ENCODE data around the gene CHAF1A. TPM values are rescaled to one million over a fixed set of nuclear protein-coding genes. Genes with fewer than 3 reads are reported as not detected.
A peak's percentile ranks its signal among the peaks of the same experiment; 100 is the strongest.

CHAF1A gene
- total and polyA plus RNA-seq, 5 donors from 2014 or later = 2.6 to 28.9 (median 4.1) TPM

DNA sequence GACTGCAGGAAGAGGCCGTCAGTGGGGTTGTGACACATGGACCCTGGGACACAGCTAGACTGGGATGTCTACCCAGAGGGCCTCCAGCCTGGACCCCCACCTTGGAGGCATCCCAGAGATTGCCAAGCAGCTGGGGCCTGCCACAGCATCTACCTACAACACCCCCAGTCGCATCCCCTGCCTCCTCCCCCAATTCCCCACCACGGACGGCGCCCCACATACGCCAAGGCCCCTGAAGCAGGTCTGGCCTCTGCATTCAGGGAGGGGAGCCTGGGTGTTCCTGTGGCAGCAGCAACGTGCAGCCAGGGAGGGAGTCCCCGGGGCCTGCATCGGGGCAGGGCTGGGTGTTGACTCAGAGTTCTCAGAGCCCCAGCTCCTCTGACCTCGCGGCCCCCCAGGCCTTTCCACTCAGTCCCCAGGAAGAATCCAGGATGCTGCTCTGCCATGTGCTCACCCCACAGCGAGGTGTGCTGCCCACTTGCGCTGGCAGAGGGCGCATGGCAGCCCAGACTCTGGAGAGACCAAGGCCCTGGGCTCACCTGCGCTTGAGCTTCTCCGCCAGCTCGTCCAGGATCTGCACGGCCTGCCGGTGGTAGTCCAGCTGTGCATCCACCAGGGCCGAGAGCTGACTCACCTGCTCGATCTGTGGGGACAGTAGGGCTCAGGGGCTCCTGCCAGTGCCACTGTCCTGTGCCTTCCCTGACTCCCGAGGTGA lies 39.5 kb upstream of the CHAF1A start:
- H3K4me1 ChIP-seq (ENCODE audit: control insufficient read depth, insufficient read depth, low read length, poor library complexity, severe bottlenecking) = peaks cover 3% of the 10 kb centered on the region
- no peak overlapping the region for H3K4me3 Mint-ChIP-seq
- no peaks in the 10 kb centered on the region for H3K27me3 Mint-ChIP-seq
- H3K9me3 Mint-ChIP-seq = no peaks in the 10 kb centered on the region
- no peak overlapping the region for H3K27ac Mint-ChIP-seq
- H3K36me3 Mint-ChIP-seq = peaks cover 6% of the 10 kb centered on the region
- DNase-seq = no peak
- no peak overlapping the region for H3K27ac ChIP-seq (ENCODE audit: insufficient read depth, low read length, poor library complexity, severe bottlenecking)
- H3K27me3 ChIP-seq (ENCODE audit: control insufficient read depth, insufficient read depth, low read length) = no peaks in the 10 kb centered on the region
- no peak overlapping the region for H3K4me3 ChIP-seq (ENCODE audit: low read depth, low read length)
- H3K36me3 ChIP-seq (ENCODE audit: control insufficient read depth, insufficient read depth, low read length) = peaks cover 50% of the 10 kb centered on the region
- ATAC-seq (ENCODE audit: low read depth in 2 of 2) = no peak
- no peaks in the 10 kb centered on the region for H3K9me3 ChIP-seq (ENCODE audit: control insufficient read depth in 2 of 2, low read length in 2 of 2)
- H3K4me1 Mint-ChIP-seq = peaks cover 0 to 10% (median 0%) of the 10 kb centered on the region in 4 donors

GRCh38 chr19:4363571-4364304 lies 38.7 kb upstream of the CHAF1A start:
- no peak overlapping the region for H3K27ac ChIP-seq (ENCODE audit: insufficient read depth, low read length, poor library complexity, severe bottlenecking)
- Mint-ChIP-seq H3K4me3 (no peak overlapping the region), H3K36me3 (peaks cover 6% of the 10 kb centered on the region), H3K4me1 (peaks cover 0 to 16% (median 3%) of the 10 kb centered on the region in 4 donors), H3K9me3 (no peaks in the 10 kb centered on the region), H3K27me3 (no peaks in the 10 kb centered on the region), H3K27ac (no peak overlapping the region)
- DNase-seq (no peak), ATAC-seq (ENCODE audit: low read depth in 2 of 2) (no peak)
- no peaks in the 10 kb centered on the region for H3K9me3 ChIP-seq (ENCODE audit: control insufficient read depth in 2 of 2, low read length in 2 of 2)
- H3K36me3 ChIP-seq (ENCODE audit: control insufficient read depth, insufficient read depth, low read length) = peaks cover 50% of the 10 kb centered on the region
- no peak overlapping the region for H3K4me3 ChIP-seq (ENCODE audit: low read depth, low read length)
- no peaks in the 10 kb centered on the region for H3K27me3 ChIP-seq (ENCODE audit: control insufficient read depth, insufficient read depth, low read length)
- H3K4me1 ChIP-seq (ENCODE audit: control insufficient read depth, insufficient read depth, low read length, poor library complexity, severe bottlenecking) = peaks cover 10% of the 10 kb centered on the region

DNA sequence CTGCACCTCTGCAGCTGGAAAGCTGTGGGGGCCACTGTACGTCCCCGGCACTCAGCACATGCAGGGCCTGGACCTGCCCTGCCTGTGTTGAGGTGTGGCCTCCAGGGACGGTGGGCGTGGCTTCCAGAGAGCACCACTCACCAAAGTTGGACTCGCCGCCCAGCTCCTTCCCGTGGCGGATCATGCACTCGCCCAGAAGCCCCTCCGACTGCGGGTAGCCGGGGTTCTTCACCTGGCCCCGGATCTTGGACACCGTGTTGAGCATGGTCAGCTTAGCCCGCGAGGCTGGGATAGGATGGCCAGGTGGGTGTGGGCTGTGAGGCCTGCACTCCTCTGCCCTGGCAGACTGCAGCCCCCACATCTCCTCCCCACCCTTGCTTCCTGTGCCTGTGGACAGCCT lies 37.1 kb upstream of the CHAF1A start:
- H3K36me3 ChIP-seq (ENCODE audit: control insufficient read depth, insufficient read depth, low read length) = peaks cover 43% of the 10 kb centered on the region
- no peaks in the 10 kb centered on the region for H3K9me3 Mint-ChIP-seq
- DNase-seq = no peak

GRCh38 chr19:4365791-4366665 lies 36.4 kb upstream of the CHAF1A start:
- H3K36me3 ChIP-seq (ENCODE audit: control insufficient read depth, insufficient read depth, low read length) = peaks cover 36% of the 10 kb centered on the region
- Mint-ChIP-seq H3K27me3 (no peaks in the 10 kb centered on the region), H3K27ac (no peak overlapping the region), H3K4me1 (peaks cover 0 to 34% (median 14%) of the 10 kb centered on the region in 4 donors), H3K9me3 (no peaks in the 10 kb centered on the region), H3K36me3 (peaks cover 3% of the 10 kb centered on the region), H3K4me3 (peak overlapping the region in 1 of 4 donors; percentile 21)
- no peaks in the 10 kb centered on the region for H3K9me3 ChIP-seq (ENCODE audit: control insufficient read depth in 2 of 2, low read length in 2 of 2)
- DNase-seq (no peak), ATAC-seq (ENCODE audit: low read depth in 2 of 2) (no peak)
- H3K27me3 ChIP-seq (ENCODE audit: control insufficient read depth, insufficient read depth, low read length) = no peaks in the 10 kb centered on the region
- peak overlapping the region; percentile 33 for H3K27ac ChIP-seq (ENCODE audit: insufficient read depth, low read length, poor library complexity, severe bottlenecking)
- no peak overlapping the region for H3K4me3 ChIP-seq (ENCODE audit: low read depth, low read length)
- H3K4me1 ChIP-seq (ENCODE audit: control insufficient read depth, insufficient read depth, low read length, poor library complexity, severe bottlenecking) = peaks cover 33% of the 10 kb centered on the region

More for the DNA sequence above, 37.1 kb upstream of the CHAF1A start:
- H3K4me1 Mint-ChIP-seq = peaks cover 0 to 28% (median 11%) of the 10 kb centered on the region in 4 donors
- no peak for ATAC-seq (ENCODE audit: low read depth in 2 of 2)
- H3K9me3 ChIP-seq (ENCODE audit: control insufficient read depth in 2 of 2, low read length in 2 of 2) = no peaks in the 10 kb centered on the region
- no peak overlapping the region for H3K27ac ChIP-seq (ENCODE audit: insufficient read depth, low read length, poor library complexity, severe bottlenecking)
- H3K36me3 Mint-ChIP-seq = peaks cover 5% of the 10 kb centered on the region
- no peak overlapping the region for H3K27ac Mint-ChIP-seq
- H3K4me1 ChIP-seq (ENCODE audit: control insufficient read depth, insufficient read depth, low read length, poor library complexity, severe bottlenecking) = peaks cover 26% of the 10 kb centered on the region
- no peak overlapping the region for H3K4me3 ChIP-seq (ENCODE audit: low read depth, low read length)
- no peaks in the 10 kb centered on the region for H3K27me3 Mint-ChIP-seq
- no peak overlapping the region for H3K4me3 Mint-ChIP-seq
- no peaks in the 10 kb centered on the region for H3K27me3 ChIP-seq (ENCODE audit: control insufficient read depth, insufficient read depth, low read length)

GRCh38 chr19:4366666-4367335 lies 35.6 kb upstream of the CHAF1A start:
- Mint-ChIP-seq H3K4me1 (peaks cover 0 to 41% (median 15%) of the 10 kb centered on the region in 4 donors), H3K27ac (peak overlapping the region; percentile 63 to 83 (median 76)), H3K36me3 (peaks cover 3% of the 10 kb centered on the region), H3K27me3 (no peaks in the 10 kb centered on the region), H3K9me3 (no peaks in the 10 kb centered on the region), H3K4me3 (peak overlapping the region in 1 of 4 donors; percentile 21)
- Histone ChIP-seq H3K27ac (ENCODE audit: insufficient read depth, low read length, poor library complexity, severe bottlenecking) (no peak overlapping the region), H3K9me3 (ENCODE audit: control insufficient read depth in 2 of 2, low read length in 2 of 2) (no peaks in the 10 kb centered on the region), H3K36me3 (ENCODE audit: control insufficient read depth, insufficient read depth, low read length) (peaks cover 35% of the 10 kb centered on the region), H3K4me1 (ENCODE audit: control insufficient read depth, insufficient read depth, low read length, poor library complexity, severe bottlenecking) (peaks cover 41% of the 10 kb centered on the region), H3K27me3 (ENCODE audit: control insufficient read depth, insufficient read depth, low read length) (no peaks in the 10 kb centered on the region), H3K4me3 (ENCODE audit: low read depth, low read length) (no peak overlapping the region)
- no peak for ATAC-seq (ENCODE audit: low read depth in 2 of 2)
- DNase-seq = no peak

DNA sequence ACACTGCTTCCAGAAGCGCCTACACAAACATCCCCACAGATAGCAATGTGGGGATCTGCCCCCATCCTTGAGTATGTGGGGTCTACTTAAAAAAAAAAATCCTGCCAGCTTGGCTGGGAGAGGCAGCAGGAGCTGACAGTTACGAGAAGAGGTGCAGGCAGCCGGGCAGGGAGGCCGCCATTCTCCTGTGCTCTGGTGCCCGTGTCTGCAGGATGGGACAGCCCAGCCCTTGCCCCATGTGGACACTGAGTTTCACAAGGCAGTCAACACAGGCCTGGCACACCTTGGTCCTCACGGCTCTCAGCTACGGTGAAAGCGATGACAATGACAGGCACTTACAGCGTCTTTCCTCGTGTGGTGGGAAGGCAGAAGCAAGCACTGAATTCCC lies 35.1 kb upstream of the CHAF1A start:
- Histone ChIP-seq H3K36me3 (ENCODE audit: control insufficient read depth, insufficient read depth, low read length) (peaks cover 30% of the 10 kb centered on the region), H3K4me3 (ENCODE audit: low read depth, low read length) (no peak overlapping the region), H3K27me3 (ENCODE audit: control insufficient read depth, insufficient read depth, low read length) (no peaks in the 10 kb centered on the region), H3K9me3 (ENCODE audit: control insufficient read depth in 2 of 2, low read length in 2 of 2) (no peaks in the 10 kb centered on the region), H3K27ac (ENCODE audit: insufficient read depth, low read length, poor library complexity, severe bottlenecking) (no peak overlapping the region), H3K4me1 (ENCODE audit: control insufficient read depth, insufficient read depth, low read length, poor library complexity, severe bottlenecking) (peaks cover 43% of the 10 kb centered on the region)
- H3K4me1 Mint-ChIP-seq = peaks cover 0 to 45% (median 15%) of the 10 kb centered on the region in 4 donors
- H3K4me3 Mint-ChIP-seq = peak overlapping the region in 1 of 4 donors; percentile 52
- no peaks in the 10 kb centered on the region for H3K36me3 Mint-ChIP-seq
- no peak for ATAC-seq (ENCODE audit: low read depth in 2 of 2)
- H3K9me3 Mint-ChIP-seq = no peaks in the 10 kb centered on the region
- no peaks in the 10 kb centered on the region for H3K27me3 Mint-ChIP-seq
- peak overlapping the region; percentile 43 to 83 (median 76) for H3K27ac Mint-ChIP-seq
- no peak for DNase-seq

GRCh38 chr19:4367781-4368127 lies 34.7 kb upstream of the CHAF1A start:
- no peaks in the 10 kb centered on the region for H3K27me3 ChIP-seq (ENCODE audit: control insufficient read depth, insufficient read depth, low read length)
- DNase-seq (no peak), ATAC-seq (ENCODE audit: low read depth in 2 of 2) (no peak)
- no peaks in the 10 kb centered on the region for H3K36me3 Mint-ChIP-seq
- peaks cover 43% of the 10 kb centered on the region for H3K4me1 ChIP-seq (ENCODE audit: control insufficient read depth, insufficient read depth, low read length, poor library complexity, severe bottlenecking)
- H3K4me3 Mint-ChIP-seq = peak overlapping the region in 2 of 4 donors; percentile 31 to 52
- H3K27me3 Mint-ChIP-seq = no peaks in the 10 kb centered on the region
- peaks cover 26% of the 10 kb centered on the region for H3K36me3 ChIP-seq (ENCODE audit: control insufficient read depth, insufficient read depth, low read length)
- peaks cover 0 to 49% (median 15%) of the 10 kb centered on the region in 4 donors for H3K4me1 Mint-ChIP-seq
- H3K9me3 ChIP-seq (ENCODE audit: control insufficient read depth in 2 of 2, low read length in 2 of 2) = no peaks in the 10 kb centered on the region
- H3K27ac ChIP-seq (ENCODE audit: insufficient read depth, low read length, poor library complexity, severe bottlenecking) = peak overlapping the region; percentile 86
- peak overlapping the region; percentile 23 to 83 (median 46) for H3K27ac Mint-ChIP-seq
- no peak overlapping the region for H3K4me3 ChIP-seq (ENCODE audit: low read depth, low read length)
- no peaks in the 10 kb centered on the region for H3K9me3 Mint-ChIP-seq

All from CD4-positive, CD25-positive, alpha-beta regulatory T cell (primary cell).